SK-N-SH treated with all-trans-retinoic acid at 6 μM for 48 hours (cell line): Measurements from ENCODE around the gene MRPL9.

Experiments
- ARNTL ChIP-seq: fragments of 450-650 bp; formaldehyde crosslinking; IDR thresholded peaks from 2 replicates; pipeline ENCODE4 v1.5.0; 2020; ENCODE audit warnings: low read depth, mild to moderate bottlenecking, moderate library complexity, borderline replicate concordance
- BACH2 ChIP-seq: fragments of 250-450 bp; sonication (Bioruptor Pico); IDR thresholded peaks from 2 replicates; pipeline ENCODE4 v1.9.0; 2021; ENCODE audit warnings: mild to moderate bottlenecking, borderline replicate concordance
- CSDC2 ChIP-seq: fragments of 250-450 bp; sonication (Bioruptor Pico); IDR thresholded peaks from 2 replicates; pipeline ENCODE4 v1.5.0; 2020; ENCODE audit warnings: mild to moderate bottlenecking, moderate library complexity
- ESRRG ChIP-seq: fragments of 250-450 bp; sonication (Bioruptor Pico); IDR thresholded peaks from 2 replicates; pipeline ENCODE4 v1.6.1; 2021; ENCODE audit warnings: mild to moderate bottlenecking
- ISL1 ChIP-seq: fragments of 250-450 bp; sonication (Bioruptor Pico); IDR thresholded peaks from 2 replicates; pipeline ENCODE4 v2.1.2; 2022; ENCODE audit warnings: mild to moderate bottlenecking, moderate library complexity
- RARB ChIP-seq: fragments of 250-450 bp; sonication (Bioruptor Pico); IDR thresholded peaks from 2 replicates; pipeline ENCODE4 v1.8.0; 2021; ENCODE audit warnings: mild to moderate bottlenecking, moderate library complexity
- SNAI2 ChIP-seq: fragments of 250-450 bp; sonication (Bioruptor Pico); IDR thresholded peaks from 2 replicates; pipeline ENCODE4 v1.5.0; 2020; ENCODE audit warnings: mild to moderate bottlenecking, moderate library complexity
- TOX ChIP-seq: fragments of 250-450 bp; sonication (Bioruptor Pico); IDR thresholded peaks from 2 replicates; pipeline ENCODE4 v1.8.0; 2021; ENCODE audit warnings: mild to moderate bottlenecking, moderate library complexity, borderline replicate concordance
- ZC3H10 ChIP-seq: fragments of 250-450 bp; sonication (Bioruptor Pico); IDR thresholded peaks from 2 replicates; pipeline ENCODE4 v1.5.1; 2021; ENCODE audit warnings: mild to moderate bottlenecking, moderate library complexity
- ZFP3 ChIP-seq: fragments of 250-450 bp; sonication (Bioruptor Pico); IDR thresholded peaks from 2 replicates; pipeline ENCODE4 v1.5.0; 2020; ENCODE audit warnings: mild to moderate bottlenecking, moderate library complexity
- ZNF565 ChIP-seq: fragments of 450-650 bp; formaldehyde crosslinking; conservative IDR thresholded peaks from 2 replicates; pipeline ENCODE4 v1.5.0; 2020; ENCODE audit warnings: low read depth, mild to moderate bottlenecking, moderate library complexity
- ZNF8 ChIP-seq: fragments of 450-650 bp; formaldehyde crosslinking; IDR thresholded peaks from 2 replicates; pipeline ENCODE4 v1.5.0; 2020; ENCODE audit warnings: mild to moderate bottlenecking, moderate library complexity
- TF ChIP-seq, protein P1 (sequence below): fragments of 250-450 bp; sonication (Bioruptor Pico); IDR thresholded peaks from 2 replicates; pipeline ENCODE4 v1.5.1; 2021; ENCODE audit warnings: mild to moderate bottlenecking, moderate library complexity
- TF ChIP-seq, protein P2 (sequence below): fragments of 250-450 bp; sonication (Bioruptor Pico); IDR thresholded peaks from 2 replicates; pipeline ENCODE4 v1.8.0; 2020; ENCODE audit warnings: mild to moderate bottlenecking, moderate library complexity, borderline replicate concordance

DNA sequence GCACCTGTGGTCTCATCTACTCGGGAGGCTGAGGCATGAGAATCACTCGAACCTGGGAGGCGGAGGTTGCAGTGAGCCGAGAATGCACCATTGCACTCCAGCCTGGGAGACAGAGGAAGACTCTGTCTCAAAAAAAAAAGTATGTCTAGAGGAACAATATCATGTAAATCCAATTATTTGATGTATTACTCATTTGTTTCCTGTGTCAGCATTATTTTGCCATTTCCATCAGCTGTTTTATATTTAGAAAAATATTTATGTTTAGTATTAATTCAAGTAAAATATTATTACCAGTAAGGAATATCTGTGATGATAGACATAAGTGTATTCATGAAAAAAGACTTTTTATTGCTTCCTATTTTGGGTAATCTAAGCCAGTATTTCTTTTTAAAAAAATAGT lies 14.0 kb upstream of the MRPL9 start:
- no peak for TF ChIP-seq ZC3H10
- TF ChIP-seq RARB (CRISPR knock-in tag): no peak
- no peak for TF ChIP-seq TOX
- no peak for TF ChIP-seq SNAI2 (CRISPR knock-in tag)
- TF ChIP-seq, protein P1, sequence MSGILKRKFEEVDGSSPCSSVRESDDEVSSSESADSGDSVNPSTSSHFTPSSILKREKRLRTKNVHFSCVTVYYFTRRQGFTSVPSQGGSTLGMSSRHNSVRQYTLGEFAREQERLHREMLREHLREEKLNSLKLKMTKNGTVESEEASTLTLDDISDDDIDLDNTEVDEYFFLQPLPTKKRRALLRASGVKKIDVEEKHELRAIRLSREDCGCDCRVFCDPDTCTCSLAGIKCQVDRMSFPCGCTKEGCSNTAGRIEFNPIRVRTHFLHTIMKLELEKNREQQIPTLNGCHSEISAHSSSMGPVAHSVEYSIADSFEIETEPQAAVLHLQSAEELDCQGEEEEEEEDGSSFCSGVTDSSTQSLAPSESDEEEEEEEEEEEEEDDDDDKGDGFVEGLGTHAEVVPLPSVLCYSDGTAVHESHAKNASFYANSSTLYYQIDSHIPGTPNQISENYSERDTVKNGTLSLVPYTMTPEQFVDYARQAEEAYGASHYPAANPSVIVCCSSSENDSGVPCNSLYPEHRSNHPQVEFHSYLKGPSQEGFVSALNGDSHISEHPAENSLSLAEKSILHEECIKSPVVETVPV: no peak
- TF ChIP-seq ZFP3 (CRISPR knock-in tag): no peak
- TF ChIP-seq, protein P2, sequence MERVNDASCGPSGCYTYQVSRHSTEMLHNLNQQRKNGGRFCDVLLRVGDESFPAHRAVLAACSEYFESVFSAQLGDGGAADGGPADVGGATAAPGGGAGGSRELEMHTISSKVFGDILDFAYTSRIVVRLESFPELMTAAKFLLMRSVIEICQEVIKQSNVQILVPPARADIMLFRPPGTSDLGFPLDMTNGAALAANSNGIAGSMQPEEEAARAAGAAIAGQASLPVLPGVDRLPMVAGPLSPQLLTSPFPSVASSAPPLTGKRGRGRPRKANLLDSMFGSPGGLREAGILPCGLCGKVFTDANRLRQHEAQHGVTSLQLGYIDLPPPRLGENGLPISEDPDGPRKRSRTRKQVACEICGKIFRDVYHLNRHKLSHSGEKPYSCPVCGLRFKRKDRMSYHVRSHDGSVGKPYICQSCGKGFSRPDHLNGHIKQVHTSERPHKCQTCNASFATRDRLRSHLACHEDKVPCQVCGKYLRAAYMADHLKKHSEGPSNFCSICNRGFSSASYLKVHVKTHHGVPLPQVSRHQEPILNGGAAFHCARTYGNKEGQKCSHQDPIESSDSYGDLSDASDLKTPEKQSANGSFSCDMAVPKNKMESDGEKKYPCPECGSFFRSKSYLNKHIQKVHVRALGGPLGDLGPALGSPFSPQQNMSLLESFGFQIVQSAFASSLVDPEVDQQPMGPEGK (CRISPR knock-in tag): no peak
- no peak for TF ChIP-seq ZNF565 (CRISPR knock-in tag)
- TF ChIP-seq ARNTL (CRISPR knock-in tag): no peak
- no peak for TF ChIP-seq BACH2 (CRISPR knock-in tag)
- TF ChIP-seq ESRRG (CRISPR knock-in tag): no peak
- TF ChIP-seq ZNF8 (CRISPR knock-in tag): no peak
- no peak for TF ChIP-seq ISL1 (CRISPR knock-in tag)
- no peak for TF ChIP-seq CSDC2 (CRISPR knock-in tag)
